AG04449 (cell line): ENCODE measurements around the gene PCP4.

Experiments
- CTCF ChIA-PET: fragments of 350-600 bp; formaldehyde crosslinking; extraction: SDS; loops from one replicate; lab custom pipeline; 2021; ENCODE audit warnings: antibody characterized with exemption; lab: Yijun Ruan, JAX
- POLR2A ChIA-PET: fragments of 400-600, 350-600 bp; formaldehyde crosslinking; extraction: SDS; loops from one replicate; lab custom pipeline; 2020; ENCODE audit warnings: antibody characterized with exemption, inconsistent platforms; lab: Yijun Ruan, JAX
- DNase-seq: peaks from one replicate; pipeline ENCODE4 v3.0.0-alpha.2; 2010; ENCODE audit warnings: low read depth, low spot score
- H3K4me3 ChIP-seq: 2 replicates; pipeline ENCODE4 v1.5.1; 2011; ENCODE audit warnings: low read depth, mild to moderate bottlenecking, control low read depth, low read length
- TF ChIP-seq, protein P1 (sequence below): IDR thresholded peaks from one replicate; pipeline ENCODE4 v1.5.1; 2011; ENCODE audit warnings: mild to moderate bottlenecking, moderate library complexity, low read length, control low read depth, inconsistent platforms; ENCODE audit not compliant: insufficient read depth; ENCODE audit errors: missing control alignments

PCP4 gene

GRCh38 chr21:39968010-39968409 is 100.8 kb downstream of the PCP4 start:
- ChIA-PET CTCF (no interaction called here), POLR2A (no interaction called here)
- TF ChIP-seq, protein P1, sequence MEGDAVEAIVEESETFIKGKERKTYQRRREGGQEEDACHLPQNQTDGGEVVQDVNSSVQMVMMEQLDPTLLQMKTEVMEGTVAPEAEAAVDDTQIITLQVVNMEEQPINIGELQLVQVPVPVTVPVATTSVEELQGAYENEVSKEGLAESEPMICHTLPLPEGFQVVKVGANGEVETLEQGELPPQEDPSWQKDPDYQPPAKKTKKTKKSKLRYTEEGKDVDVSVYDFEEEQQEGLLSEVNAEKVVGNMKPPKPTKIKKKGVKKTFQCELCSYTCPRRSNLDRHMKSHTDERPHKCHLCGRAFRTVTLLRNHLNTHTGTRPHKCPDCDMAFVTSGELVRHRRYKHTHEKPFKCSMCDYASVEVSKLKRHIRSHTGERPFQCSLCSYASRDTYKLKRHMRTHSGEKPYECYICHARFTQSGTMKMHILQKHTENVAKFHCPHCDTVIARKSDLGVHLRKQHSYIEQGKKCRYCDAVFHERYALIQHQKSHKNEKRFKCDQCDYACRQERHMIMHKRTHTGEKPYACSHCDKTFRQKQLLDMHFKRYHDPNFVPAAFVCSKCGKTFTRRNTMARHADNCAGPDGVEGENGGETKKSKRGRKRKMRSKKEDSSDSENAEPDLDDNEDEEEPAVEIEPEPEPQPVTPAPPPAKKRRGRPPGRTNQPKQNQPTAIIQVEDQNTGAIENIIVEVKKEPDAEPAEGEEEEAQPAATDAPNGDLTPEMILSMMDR: no peak
- no peak overlapping the region for H3K4me3 ChIP-seq
- DNase-seq: no peak

DNA sequence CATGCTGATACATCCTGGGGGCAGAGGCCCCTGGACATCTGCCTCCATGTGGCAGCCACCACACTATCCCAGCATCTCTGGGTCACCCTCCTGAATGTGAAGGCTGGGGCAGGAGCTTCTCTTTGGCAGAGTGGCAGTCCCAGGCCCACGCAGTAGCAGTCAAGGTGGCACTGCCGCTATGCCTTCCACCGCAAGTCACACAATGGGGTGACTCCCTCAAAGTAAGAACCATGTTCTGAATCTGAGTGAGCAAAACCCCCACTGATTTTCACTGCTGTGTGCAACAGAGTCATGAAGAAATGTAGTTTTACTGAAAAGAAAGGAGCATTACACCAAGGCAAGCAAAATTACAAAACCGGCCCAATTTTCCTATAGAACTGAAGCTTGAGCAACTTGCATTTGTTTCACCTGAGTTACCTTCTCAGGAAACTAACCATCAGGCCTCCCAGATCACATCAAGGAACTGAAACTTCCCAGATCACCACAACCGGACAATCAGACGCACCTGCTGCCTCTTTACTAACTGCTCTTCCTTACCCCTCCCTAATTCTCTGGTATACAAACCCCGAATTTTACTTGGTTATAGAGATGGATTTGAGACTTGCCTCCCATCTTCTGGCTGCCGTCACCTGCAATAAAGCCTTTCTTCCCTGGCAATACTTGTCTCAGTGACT is 102.6 kb downstream of the PCP4 start:
- no peak overlapping the region for H3K4me3 ChIP-seq
- CTCF ChIA-PET: no interaction called here
- no peak for DNase-seq
- TF ChIP-seq, protein P1: no peak
- POLR2A ChIA-PET: no interaction called here

DNA sequence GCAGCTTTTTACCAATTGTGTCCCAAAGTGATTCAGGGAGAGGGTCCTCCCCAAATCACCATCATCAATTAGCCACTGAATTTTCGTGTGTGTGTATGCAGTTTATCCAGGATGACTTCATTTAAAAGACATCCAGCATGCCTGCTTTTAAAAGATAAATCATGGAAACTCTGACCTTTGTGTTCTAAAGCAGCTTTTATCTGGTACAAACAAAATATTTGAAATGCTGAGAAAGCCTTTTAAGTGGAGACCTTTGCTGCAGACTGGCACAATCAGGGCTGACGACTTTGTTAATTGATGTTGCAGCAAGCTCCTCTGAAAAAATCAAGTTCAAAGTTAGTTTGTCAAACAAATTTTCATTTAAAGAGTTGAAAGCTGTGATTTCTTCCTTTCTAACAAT is 104.7 kb downstream of the PCP4 start:
- TF ChIP-seq, protein P1: no peak
- DNase-seq: no peak
- H3K4me3 ChIP-seq: no peak overlapping the region
- ChIA-PET POLR2A (no interaction called here), CTCF (no interaction called here)

GRCh38 chr21:39972471-39972870 is 105.2 kb downstream of the PCP4 start:
- H3K4me3 ChIP-seq: no peak overlapping the region
- TF ChIP-seq, protein P1: no peak
- ChIA-PET CTCF (no interaction called here), POLR2A (no interaction called here)
- no peak for DNase-seq

- POLR2A ChIA-PET: no interaction called here
- H3K4me3 ChIP-seq: no peak overlapping the region
- CTCF ChIA-PET: no interaction called here
- TF ChIP-seq, protein P1: no peak
- DNase-seq: no peak
These were observed 105.9 kb downstream of the PCP4 start for GRCh38 chr21:39972976-39973770.

GRCh38 chr21:39976800-39977199 is 109.6 kb downstream of the PCP4 start:
- TF ChIP-seq, protein P1: no peak
- no peak overlapping the region for H3K4me3 ChIP-seq
- CTCF ChIA-PET: no interaction called here
- POLR2A ChIA-PET: no interaction called here
- DNase-seq: no peak
